SH-SY5Y (cell line): ENCODE results near the gene TBKBP1.

Source experiments
- GATA2 ChIP-seq: IDR thresholded peaks from 2 replicates; pipeline ENCODE4 v1.6.1; 2011; ENCODE audit warnings: mild to moderate bottlenecking, low read depth, low read length
- GATA3 ChIP-seq: IDR thresholded peaks from 2 replicates; pipeline ENCODE4 v1.6.1; 2011; ENCODE audit warnings: low read depth, mild to moderate bottlenecking, low read length, moderate library complexity

Gene TBKBP1

DNA sequence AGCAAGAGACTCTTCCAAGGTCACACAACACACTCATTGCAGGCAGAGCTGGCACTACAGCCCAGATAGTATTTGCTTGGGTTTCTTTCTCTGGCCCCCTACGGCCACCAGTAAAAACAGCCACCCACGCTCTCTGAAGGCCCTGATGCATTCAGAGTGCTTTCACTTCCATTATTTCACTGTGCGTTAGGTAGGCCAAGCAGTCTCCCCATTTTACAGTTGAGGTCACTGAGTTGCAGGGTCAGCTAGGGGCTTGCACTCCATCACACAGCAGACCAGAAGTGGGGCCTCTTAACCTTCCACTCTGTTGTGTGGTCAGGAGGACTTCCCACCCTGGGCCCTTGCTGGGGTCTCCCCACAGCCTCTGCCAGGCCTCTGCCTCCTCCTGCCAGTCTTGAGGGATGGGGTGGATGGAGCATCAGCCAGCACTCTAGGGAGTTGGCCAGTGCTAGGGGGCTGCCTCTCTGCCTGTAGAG is 41.6 kb downstream of the TBKBP1 start:
- TF ChIP-seq GATA2 = no peak
- no peak for TF ChIP-seq GATA3

DNA sequence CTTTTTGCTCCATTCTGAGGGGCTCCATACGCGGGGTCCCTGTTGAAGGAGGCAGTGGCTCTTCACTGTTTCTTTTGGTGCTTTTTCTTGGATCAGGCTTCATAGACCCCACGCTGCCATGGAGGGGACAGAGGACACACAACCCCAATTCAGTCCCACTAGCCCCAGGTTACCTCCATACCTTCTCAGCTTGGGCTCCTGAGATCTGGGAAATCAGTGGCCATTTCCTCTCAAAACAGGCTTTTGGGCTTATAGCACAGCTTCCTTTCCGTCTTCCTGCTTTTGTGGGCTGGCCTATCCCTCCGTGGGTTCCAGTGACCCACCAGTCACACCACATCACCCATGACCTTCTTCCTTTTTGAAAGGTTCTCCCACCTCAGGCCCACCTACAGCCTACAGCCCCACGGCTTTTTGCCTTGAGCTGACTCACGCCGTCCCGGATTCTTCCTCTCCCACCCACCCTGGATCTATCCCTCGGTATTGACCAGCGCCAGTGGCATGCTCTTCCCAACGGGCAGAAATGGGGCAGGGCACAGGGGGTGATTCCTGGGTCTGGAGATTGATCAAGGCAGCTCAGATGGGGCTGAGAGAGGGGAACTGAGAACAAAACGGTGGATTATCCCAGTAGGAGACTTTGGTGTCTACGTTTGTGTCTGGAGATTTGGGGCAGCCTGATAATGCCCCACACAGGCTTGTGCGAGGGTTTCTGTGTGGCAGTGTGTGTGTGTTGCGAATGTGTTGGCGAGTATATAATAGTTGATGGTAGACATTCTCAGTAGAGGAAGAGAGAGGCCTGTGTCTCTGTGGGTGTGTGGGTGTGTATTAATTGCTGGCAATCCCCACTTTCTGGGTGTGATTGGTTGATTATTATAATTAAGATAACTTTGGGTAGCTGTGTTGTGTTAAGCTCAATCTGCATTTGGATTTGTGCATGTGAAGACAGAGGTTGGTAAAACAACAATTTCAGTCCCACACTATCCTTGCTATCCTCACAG is 42.8 kb downstream of the TBKBP1 start:
- no peak for TF ChIP-seq GATA3
- TF ChIP-seq GATA2 = no peak

DNA sequence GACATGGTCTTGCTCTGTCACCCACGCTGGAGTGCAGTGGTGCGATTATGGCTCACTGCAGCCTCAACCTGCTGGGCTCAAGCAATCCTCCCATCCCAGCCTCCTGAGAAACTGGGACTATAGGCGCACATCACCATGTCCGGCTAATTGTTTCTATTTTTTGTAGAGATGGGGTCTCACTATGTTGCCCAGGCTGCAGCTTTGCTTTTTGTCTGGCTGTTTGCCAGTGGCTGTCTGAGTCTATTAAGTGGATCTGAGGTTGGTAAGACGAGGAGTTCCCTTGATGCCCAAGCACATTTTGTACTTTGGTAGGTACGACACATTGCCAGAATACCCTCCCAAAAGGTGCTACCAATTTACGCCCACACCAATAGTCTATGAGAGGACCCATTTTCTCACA is 44.2 kb downstream of the TBKBP1 start:
- TF ChIP-seq GATA3 (no peak), GATA2 (no peak)

DNA sequence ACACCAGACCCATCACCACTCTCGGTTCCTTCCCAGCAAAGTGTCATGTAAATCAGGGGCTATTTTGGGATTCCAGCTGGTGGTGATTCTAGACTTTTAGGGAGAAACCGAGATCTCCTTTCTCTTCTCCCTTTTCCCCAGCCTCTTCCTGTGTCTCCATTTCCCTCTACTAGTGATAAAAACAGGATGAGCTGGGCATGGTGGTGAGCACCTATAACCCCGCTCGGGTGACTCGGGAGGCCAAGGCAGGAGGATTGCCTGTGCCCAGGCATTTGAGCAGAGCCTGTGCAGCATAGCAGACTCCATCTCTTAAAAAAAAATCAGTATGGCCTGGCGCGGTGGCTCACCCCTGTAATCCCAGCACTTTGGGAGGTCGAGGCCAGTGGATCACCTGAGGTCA is 45.2 kb downstream of the TBKBP1 start:
- TF ChIP-seq GATA2 (no peak), GATA3 (no peak)

DNA sequence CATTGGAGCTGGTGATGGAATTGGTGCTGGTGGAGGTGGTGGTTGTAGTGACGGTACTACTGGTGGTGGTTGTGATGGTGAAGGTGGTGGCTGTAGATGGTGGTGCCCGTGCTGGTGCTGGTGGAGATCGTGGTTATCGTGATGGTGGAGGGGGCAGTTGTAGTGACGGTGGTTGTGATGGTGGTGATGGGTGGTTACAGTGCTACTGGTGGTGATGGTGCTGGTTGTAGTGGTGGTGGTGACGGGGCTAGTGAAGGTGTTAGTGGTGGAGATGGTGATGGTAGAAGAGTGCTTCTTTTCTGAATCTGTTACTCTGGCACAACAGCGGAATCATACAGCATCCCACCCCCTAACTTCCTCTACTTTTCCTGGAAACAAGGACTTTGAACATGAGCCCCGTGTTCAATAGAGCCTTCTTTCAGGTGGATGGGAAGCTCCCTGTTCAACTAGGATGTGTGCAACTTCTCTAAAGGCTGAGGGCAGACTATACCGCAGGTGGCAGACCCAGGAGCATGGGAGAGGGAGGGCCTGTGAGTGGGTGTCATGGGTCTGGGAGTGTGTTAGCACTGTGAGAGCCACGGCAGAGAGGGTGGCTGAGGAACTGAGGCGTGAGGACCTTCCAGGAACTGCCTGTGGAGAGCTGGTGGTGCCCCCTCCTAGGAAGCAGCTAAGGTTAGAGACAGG is 47.3 kb downstream of the TBKBP1 start:
- TF ChIP-seq GATA3 (no peak), GATA2 (no peak)

DNA sequence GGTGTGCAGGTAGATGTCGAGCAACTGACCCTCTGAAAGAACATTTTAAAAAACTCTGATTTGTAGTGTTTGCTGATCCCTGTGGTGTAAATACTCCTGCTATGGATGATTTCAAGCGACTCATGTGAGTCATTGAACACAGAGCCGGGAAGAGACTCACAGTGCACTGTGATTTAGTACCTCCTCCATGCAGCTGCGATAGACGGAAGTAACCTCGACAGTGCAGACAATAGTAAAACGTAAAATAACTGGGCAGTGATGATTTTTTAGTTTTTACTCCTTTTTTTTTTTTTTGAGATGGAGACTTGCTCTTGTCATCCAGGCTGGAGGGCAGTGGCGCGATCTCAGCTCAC is 47.8 kb downstream of the TBKBP1 start:
- TF ChIP-seq GATA3 (no peak), GATA2 (no peak)

DNA sequence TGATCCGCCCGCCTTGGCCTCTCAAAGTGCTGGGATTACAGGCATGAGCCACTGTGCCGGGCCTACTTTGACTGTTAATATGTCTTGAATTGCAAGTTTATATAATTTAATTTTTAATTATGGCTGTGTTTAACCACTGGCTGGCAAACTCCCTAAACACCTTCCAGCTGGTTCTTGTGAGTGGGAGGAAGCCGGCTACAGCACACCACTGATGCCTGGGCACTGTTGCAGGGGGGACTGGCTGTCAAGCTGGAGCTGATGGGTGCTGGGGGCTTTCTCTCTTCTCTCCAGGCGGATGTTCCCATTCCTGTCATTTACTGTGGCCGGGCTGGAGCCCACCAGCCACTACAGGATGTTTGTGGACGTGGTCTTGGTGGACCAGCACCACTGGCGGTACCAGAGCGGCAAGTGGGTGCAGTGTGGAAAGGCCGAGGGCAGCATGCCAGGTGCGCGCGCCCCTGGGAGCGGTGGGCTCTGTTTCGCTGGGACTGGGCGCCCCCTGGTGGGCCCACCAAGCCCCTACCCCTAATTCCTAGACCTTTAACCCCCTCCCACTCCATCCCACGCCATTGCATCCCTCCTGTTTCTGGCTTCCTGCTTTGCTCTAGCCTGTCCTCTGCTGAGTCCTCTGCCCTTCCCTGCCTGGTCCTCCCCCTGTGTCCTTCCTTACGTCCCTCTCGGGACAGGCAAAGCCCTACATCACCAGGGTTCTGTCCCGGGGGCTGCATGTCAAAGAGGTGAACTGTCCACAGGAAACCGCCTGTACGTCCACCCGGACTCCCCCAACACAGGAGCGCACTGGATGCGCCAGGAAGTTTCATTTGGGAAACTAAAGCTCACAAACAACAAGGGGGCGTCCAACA is 48.6 kb downstream of the TBKBP1 start:
- TF ChIP-seq GATA2 = no peak
- TF ChIP-seq GATA3 = no peak

DNA sequence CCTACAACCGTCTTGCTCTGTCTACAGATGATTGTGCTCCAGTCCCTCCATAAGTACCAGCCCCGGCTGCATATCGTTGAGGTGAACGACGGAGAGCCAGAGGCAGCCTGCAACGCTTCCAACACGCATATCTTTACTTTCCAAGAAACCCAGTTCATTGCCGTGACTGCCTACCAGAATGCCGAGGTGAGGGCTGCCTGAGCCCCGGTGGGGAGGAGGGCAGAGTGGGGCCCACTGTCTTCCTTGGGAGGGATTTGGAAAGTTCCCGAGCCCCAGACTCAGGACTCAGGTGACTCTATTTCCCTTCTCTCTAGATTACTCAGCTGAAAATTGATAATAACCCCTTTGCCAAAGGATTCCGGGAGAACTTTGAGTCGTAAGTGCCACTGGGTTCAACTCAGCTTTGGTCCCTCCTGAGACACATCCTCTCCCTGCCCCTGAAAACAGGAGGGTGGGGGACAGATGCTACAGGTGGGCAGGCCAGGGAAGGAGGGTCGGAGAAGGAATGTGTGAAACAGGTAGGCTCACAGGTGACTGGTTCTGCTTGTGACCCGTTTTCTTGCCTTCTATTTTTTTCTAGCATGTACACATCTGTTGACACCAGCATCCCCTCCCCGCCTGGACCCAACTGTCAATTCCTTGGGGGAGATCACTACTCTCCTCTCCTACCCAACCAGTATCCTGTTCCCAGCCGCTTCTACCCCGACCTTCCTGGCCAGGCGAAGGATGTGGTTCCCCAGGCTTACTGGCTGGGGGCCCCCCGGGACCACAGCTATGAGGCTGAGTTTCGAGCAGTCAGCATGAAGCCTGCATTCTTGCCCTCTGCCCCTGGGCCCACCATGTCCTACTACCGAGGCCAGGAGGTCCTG is 50.4 kb downstream of the TBKBP1 start:
- TF ChIP-seq GATA3 (no peak), GATA2 (no peak)

DNA sequence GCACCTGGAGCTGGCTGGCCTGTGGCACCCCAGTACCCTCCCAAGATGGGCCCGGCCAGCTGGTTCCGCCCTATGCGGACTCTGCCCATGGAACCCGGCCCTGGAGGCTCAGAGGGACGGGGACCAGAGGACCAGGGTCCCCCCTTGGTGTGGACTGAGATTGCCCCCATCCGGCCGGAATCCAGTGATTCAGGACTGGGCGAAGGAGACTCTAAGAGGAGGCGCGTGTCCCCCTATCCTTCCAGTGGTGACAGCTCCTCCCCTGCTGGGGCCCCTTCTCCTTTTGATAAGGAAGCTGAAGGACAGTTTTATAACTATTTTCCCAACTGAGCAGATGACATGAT is 51.0 kb downstream of the TBKBP1 start:
- TF ChIP-seq GATA3 (no peak), GATA2 (no peak)

DNA sequence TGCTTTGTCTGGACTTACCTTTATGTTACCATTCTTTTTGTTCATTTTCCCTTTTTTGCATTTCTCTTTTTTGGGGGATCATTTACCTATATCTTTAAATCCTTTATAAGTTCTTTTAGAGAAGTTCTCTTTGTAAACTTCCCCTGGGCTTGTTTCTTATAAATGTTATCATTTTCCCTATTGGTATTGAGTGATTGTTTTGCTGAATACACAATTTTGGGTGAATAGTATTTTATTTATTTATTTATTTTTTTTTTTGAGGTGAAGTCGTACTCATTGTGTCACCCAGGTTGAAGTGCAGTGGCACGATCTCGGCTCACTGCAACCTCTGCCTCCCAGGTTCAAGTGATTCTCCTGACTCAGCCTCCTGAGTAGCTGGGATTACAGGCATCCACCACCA is 57.5 kb downstream of the TBKBP1 start:
- TF ChIP-seq GATA2 (no peak), GATA3 (no peak)

DNA sequence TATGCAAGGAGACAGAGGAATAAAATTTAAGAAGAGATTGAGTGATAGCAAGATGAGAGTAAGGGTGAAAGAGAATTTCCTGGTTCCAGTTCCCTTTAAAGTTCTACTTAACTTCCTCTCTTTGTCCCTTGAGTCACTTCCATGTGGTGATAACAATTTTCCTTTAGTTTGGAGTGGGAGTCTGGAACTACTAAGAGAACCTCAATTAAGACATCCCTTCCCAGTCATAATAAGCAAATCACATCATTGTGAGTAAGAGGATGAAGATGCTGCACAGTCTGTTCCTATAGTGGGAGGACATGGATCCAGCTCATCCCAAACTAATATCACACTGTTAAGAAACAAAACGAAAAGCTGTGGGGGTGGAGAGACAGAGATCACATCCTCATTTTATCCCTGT is 63.4 kb downstream of the TBKBP1 start:
- no peak for TF ChIP-seq GATA2
- TF ChIP-seq GATA3 = no peak

DNA sequence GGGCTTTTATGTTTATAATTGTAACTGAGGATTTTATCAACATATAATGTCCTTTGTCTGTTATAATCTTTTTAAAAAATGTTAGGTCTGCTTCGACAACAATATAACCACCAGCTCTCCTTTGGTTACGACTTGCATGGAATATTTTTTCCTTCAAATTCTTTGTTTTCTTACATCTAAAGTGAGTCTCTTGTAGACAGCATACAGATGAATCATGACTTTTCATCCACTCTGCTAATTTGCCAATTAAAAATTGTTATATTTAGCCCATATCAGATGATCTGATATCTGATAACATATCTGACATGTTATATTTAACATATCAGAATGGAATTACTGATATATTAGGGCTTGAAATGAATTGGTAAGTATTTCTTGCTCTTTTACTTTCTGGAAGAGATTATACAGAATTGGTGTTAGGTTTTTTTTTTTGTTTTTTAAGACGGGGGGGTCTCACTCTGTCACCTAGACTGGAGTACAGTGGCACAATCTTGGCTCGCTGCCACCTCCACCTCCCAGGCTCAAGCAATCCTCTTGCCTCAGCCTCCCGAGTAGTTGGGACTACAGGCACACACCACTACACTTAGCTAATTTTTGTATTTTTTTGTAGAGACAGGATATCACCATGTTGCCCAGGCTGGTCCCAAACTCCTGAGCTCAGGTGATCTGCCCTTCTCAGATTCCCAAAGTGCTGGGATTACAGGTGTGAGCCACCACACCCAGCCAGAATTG is 66.6 kb downstream of the TBKBP1 start:
- TF ChIP-seq GATA2 = no peak
- no peak for TF ChIP-seq GATA3
